ENCODE measurements around the gene BAIAP2.

The BAIAP2 gene

DNA sequence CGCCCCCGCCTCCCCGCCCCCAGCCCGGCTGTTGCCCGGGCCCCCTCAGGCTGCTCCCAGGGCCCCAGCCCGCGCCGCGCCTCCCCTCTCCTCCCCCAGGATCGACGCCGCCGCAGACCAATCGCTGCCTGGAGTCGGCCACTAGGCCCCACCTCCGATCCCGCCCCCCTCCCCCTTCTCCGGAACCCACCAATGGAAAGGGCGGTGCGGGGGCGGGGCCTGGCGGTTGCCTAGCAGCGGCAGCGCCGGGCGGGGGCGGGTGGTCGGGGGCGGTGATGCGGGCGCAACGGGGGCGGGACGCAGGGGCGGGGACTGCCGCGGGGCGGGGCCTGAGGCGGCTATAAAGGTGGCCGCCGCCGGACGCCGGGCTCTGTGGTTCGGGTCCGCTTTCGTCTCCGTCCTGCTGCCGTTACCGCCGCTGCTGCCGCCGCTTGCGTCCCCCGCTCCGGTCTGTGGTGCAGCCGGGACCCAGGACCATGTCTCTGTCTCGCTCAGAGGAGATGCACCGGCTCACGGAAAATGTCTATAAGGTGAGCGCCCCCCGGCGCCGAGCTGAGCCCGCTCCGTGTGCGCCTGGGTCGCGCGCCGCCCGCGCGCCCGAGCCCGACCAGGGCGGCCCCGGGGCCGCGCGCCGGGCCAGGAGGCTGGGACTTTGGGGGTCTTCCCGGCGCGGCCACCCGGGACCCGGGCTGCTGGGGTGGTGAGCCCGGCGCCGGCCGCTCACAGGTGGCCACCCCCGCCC lies at the start of gene BAIAP2:
Gene BAIAP2 (plus strand): TSS at position 373 of the 742 bp plus-strand sequence. CDS start 104 bp downstream, at position 477.
- DNase-seq (ENCODE audit: low read depth in 2 of 2) = peak; percentile 97 to 99

DNA sequence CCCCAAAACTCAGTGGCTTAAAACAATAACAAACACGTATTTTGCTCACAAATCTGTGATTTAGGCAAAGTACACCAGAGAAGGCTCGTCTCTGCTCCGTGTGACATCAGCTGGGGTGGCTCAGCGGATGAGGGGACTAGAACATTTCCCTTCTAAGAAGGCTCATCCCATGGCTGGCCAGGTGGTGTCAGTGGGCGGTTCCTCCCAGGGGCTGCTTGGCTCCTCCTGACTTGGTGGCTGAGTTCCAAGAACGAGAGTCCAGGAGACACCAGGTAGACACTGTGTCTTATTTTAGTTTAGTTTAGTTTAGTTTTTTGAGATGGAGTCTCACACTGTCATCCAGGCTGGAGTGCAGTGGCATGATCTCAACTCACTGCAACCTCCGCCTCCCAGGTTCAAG lies 48.9 kb upstream of the BAIAP2 start:
- no peak for DNase-seq (ENCODE audit: low read depth in 2 of 2)

- DNase-seq (ENCODE audit: low read depth in 2 of 2) = no peak
These were observed 48.0 kb upstream of the BAIAP2 start for GRCh38 chr17:80986816-80987475.

GRCh38 chr17:80987941-80988461 lies 47.0 kb upstream of the BAIAP2 start:
- no peak for DNase-seq (ENCODE audit: low read depth in 2 of 2)

DNA sequence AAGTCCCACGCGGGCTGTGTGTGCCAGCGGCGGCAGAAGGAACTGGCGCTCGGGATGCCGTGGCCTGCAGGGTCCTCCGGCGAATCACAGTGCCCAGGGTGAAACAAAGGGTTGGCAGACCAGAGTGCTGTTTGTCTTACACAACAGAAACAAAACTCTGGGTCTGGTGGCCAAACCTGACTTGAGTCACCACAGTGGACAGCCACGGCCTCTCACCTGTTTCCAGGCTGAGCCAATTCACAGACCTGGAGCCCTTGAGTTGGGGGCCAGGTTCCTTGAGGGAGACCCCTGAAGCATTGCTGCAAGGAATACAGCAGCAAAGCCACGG lies 45.4 kb upstream of the BAIAP2 start:
- DNase-seq (ENCODE audit: low read depth in 2 of 2) = no peak

DNA sequence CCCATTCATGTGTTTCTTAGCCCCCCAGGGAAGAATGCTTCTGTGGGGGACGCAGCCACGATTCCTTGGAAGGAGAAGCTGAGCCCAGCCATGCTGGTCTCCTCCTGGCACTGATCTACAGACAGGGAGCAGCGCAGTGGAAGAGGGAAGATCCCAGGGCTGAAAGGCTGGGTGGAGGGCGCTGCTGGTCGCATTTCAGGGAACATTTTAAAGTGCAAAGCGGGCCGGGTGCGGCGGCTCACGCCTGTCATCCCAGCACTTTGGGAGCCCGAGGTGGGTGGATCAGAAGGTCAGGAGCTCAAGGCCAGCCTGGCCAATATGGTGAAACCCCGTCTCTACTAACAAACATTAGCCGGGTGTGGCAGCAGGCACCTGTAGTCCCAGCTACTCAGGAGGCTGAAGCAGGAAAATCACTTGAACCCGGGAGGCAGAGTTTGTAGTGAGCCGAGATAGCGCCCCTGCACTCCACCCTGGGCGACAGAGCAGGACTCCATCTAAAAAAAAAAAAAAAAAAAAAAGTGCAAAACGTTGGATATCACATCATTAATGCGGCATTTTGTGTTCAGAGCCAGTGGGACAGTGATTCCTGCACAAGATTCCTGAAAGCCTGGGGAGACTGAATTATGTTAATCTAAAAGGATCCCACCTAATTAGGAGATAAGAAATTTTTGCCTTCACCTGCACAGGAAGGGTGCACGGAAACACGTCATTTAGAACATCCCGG lies 43.9 kb upstream of the BAIAP2 start:
- no peak for DNase-seq (ENCODE audit: low read depth in 2 of 2)

GRCh38 chr17:80991645-80992076 lies 43.3 kb upstream of the BAIAP2 start, which contains the start of gene CHMP6:
Gene CHMP6, plus strand, starts transcription at chr17:80991841. Its CDS starts 78 bp downstream, at chr17:80991919.
- DNase-seq (ENCODE audit: low read depth in 2 of 2) = peak; percentile 35 to 41

DNA sequence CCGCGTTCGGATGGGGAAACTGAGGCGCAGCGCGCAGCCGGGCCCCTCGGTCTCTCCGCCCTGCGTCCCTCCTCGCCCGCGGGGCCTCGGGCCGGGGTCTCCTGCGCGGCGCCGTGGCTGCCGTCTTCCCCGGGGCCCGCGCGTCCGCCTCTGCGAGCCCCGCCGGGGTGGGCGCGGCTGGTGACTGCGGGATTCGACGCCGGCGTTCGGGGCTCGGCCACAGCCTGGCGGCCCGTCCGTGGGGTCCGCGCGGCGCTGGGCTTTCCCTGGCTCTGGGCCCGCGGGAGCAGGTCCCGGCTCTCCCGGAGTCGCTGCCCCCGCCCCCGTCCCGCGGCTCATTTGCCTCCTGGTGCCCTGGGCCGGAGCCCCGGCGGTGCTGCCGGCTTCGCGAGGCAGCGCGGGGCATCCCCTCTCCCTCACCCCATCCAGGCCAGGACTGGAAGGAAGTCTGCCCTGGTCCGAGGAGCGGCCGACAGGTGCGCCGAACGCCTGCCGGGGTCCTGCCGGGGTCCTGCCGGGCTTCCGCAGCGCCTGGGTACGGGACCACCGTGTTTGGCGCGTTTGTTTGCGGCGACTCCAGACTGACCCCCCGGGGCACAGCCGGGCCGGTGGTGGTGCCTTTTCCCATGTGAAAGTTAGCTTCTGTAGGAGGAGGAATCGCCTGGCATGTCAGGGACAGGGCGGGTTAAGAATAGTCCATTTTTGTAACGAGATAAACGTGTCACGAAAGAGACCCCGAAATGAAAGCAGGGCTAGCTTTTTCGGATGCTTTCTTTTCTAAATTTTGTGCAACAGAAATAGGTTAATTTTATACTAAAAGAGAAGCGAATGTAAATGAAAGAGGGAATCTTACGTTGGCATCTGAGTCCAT lies 42.6 kb upstream of the BAIAP2 start:
- DNase-seq (ENCODE audit: low read depth in 2 of 2) = no peak

DNA sequence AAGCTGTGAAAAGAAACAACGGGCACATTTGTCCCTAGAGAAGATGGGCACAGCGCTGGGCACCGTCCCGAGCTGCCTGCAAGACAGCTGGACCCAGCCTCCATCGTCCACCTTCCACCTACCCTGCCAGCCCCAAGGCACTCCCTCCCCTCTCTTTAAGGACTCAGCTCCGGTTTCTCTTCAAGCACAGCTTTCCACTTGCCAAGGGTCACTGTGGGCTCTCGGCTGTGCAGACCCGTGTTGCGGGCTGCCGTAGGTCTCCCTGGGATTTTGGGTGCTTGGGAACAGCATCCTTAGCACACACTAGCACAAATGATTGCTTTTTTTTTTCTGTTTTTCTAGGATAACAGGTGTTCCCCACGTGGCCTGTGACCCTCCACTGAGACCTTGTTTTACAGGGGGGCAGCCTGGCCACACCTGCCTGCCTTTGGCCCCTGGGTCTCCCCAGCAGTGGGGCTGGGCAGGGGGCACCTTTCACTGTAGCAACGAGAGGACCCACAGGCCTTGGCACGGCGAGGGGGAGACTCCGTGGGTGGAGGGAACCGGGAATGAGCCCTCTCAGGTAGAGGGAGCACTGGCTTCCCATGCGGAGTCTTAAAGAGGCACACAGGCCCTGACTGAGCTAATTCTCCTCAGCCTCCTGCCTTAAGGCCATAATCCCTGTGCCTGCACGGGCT lies 41.9 kb upstream of the BAIAP2 start:
- DNase-seq (ENCODE audit: low read depth in 2 of 2) = no peak

DNA sequence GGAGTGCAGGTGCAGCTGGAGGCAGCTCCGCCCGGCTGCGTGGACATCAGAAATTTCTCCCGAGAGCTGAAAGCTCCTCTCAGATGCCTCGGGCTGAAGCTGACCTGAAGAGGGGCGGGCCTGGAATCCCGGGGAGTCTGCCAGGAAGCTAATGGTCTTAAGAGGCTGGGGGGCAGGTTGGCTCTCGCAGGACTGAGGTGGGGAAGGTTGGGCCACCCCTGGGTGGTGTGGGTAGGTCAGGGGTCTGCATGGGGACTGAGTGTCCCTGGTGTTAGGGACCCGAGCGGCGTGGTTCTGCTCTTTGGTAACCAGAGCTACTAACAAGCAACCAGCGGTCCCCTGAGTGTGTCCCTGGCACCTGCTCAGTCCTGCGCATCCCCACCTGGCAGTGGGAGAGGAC lies 39.8 kb upstream of the BAIAP2 start:
- DNase-seq (ENCODE audit: low read depth in 2 of 2) = no peak

GRCh38 chr17:80996422-80997305 lies 38.3 kb upstream of the BAIAP2 start:
- no peak for DNase-seq (ENCODE audit: low read depth in 2 of 2)

DNA sequence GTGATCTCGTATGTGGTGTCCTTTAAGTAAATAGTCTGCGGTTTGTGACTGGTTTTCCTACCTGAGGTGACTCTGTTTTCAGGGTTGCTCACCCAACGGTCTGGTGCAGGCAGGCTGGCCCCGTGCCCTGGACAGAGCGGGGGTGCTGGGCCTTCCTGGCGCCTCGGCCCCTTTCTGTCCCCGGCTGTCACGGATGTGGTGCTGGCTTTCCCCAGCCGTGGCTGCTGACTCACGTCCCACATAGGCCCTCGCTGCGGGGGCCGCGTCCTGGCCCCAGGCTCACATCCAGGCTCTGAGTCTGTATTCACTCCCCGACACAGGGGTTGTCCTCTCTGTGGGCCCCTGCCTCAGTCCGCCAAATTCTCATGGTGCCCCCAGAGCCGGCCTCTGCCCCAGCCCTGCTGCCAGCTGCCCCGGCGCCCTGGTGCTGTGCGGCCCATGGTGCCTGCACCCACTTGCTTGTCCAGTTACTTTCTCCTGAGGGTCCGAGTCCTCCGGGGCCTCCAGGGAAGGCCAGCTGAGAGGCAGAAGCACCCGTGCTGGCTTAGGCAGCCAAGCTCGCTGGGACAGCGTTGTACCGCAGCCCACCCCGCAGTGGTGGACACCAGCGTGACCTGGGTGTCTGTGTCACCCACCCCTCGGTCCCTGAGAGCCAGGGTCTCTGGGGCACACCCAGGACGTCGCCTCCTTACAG lies 37.4 kb upstream of the BAIAP2 start:
- no peak for DNase-seq (ENCODE audit: low read depth in 2 of 2)

- no peak for DNase-seq (ENCODE audit: low read depth in 2 of 2)
These were observed 36.7 kb upstream of the BAIAP2 start for GRCh38 chr17:80998118-80998747.

DNA sequence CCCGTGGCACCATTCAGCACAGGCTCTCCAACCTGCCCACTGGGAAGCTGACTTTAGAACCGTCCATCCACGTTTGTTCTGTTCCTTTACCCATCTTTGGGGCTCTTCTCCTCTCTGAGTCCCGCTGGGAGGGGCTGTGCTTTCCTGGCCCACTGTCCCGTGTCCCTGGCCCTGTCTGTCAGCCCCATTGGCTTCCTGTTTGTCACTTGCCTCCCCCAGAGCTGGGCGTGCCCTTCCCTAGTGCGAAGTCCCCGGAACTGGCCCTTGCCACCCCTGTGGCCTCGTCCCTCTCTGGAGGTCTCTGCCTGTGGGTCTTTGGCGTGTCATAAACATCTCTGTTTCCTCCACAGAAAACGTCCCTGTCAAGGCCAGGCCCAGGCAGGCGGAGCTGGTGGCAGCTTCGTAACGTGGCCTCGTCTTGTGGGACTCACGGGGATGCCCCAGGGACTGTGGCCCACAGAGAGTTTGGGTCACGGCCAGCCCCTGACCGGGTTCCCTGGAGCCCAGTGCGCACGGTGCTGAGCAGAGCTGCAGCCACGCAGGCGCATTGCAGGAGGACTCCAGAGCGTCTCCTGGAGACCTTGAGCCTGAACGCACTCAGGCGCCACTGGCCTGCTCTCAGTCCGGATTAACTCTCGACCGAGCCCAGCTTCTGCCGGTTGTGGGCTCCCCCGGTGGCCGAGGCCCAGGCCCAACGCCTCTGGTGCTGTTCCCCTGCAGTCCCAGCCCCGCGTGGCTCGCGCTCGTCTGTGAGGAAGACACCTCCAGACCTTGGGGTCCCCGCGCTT lies 36.0 kb upstream of the BAIAP2 start:
- no peak for DNase-seq (ENCODE audit: low read depth in 2 of 2)

GRCh38 chr17:80999536-81000333 lies 35.2 kb upstream of the BAIAP2 start:
- DNase-seq (ENCODE audit: low read depth in 2 of 2) = no peak

GRCh38 chr17:81000334-81000630 lies 34.7 kb upstream of the BAIAP2 start:
- DNase-seq (ENCODE audit: low read depth in 2 of 2) = no peak

DNA sequence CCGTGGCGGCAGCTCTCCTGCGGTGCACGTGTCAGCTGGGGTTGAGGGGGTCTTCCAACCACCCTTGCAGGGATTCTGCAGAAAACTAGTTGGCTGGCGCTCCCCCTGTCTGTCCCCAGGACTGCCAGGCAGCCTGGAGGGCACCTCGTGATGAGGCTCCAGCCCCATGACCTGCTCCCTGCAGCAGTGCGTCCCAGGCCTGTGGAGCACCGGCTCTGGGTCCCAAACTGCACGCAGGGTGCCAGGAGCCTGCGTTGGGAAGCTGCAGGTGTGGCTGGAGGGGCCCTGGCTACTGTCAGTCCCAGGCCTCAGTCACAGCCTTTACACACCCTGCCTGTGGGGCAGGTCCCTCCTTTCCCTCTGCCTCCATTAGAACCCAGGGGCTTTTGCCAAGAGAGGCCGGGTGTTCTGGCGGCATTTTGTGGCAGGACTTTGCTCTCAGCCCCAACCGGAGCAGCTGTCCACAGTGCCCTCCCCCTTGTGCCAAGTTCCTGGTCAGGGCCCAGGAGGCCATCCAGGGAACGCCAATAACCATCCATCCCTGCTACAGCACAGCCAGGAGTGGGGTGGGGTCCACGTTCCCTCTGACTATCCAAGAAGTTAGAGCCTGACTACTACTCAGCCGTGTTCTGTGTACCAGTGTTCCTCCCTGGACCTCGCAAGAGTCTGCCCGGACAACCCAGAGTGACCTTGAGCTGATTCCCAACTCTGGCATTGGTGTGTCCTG lies 34.2 kb upstream of the BAIAP2 start:
- DNase-seq (ENCODE audit: low read depth in 2 of 2) = no peak
